ENCODE measurements around the gene HPN. TPM values are rescaled to one million over a fixed set of nuclear protein-coding genes. Genes with fewer than 3 reads are reported as not detected.

HPN gene
- total RNA-seq, 1 experiment from 2014 or later: 10.6 TPM

- Histone ChIP-seq H3K18ac (ENCODE audit: insufficient read length, low read depth, low read length) (no peak overlapping the region), H2BK12ac (ENCODE audit: insufficient read length, low read depth, low read length) (no peak overlapping the region), H3K4me1 (ENCODE audit: insufficient read depth, low read length) (no peaks in the 10 kb centered on the region), H2AFZ (ENCODE audit: low read length) (no peak overlapping the region), H2BK5ac (ENCODE audit: insufficient read length, low read length) (no peak overlapping the region), H2BK15ac (ENCODE audit: low read depth, low read length) (no peak overlapping the region), H3K27me3 (ENCODE audit: insufficient read depth, low read length) (no peaks in the 10 kb centered on the region), H4K91ac (ENCODE audit: insufficient read length, low read depth, low read length) (no peak overlapping the region), H2AK5ac (ENCODE audit: insufficient read length, low read length) (no peak overlapping the region), H4K5ac (ENCODE audit: insufficient read length, low read depth, low read length) (no peak overlapping the region), H3K56ac (ENCODE audit: insufficient read length, low read depth, low read length) (no peak overlapping the region), H3K23ac (ENCODE audit: insufficient read length, low read depth, low read length) (no peak overlapping the region), H2BK20ac (ENCODE audit: low read depth, low read length, poor library complexity, severe bottlenecking) (no peak overlapping the region), H3K9me3 (ENCODE audit: control insufficient read depth, low read depth, low read length) (no peaks in the 10 kb centered on the region), H4K20me1 (ENCODE audit: control insufficient read depth, insufficient read depth, insufficient read length) (peaks cover 7% of the 10 kb centered on the region), H3T11ph (ENCODE audit: low read length) (no peak overlapping the region), H3K23me2 (ENCODE audit: insufficient read length, low read depth, low read length, poor library complexity, severe bottlenecking) (no peaks in the 10 kb centered on the region), H3K14ac (ENCODE audit: insufficient read depth, low read length) (no peak overlapping the region), H2BK120ac (ENCODE audit: low read depth, low read length, poor library complexity, severe bottlenecking) (no peak overlapping the region), H3K79me1 (ENCODE audit: insufficient read depth, low read depth, low read length, poor library complexity, severe bottlenecking) (no peaks in the 10 kb centered on the region), H3K4me2 (ENCODE audit: insufficient read depth, insufficient read length, low read length) (no peak overlapping the region), H3K4ac (ENCODE audit: low read depth, low read length) (no peak overlapping the region), H4K8ac (replicated peaks; ENCODE audit: insufficient read length, low read depth, low read length) (no peak overlapping the region), H3K9ac (ENCODE audit: extremely low read depth, insufficient read length, low read length) (no peak overlapping the region), H3K79me2 (ENCODE audit: insufficient read depth, low read length) (no peaks in the 10 kb centered on the region), H3K27ac (ENCODE audit: insufficient read length, low read depth, low read length) (no peak overlapping the region)
- Mint-ChIP-seq H3K27me3 (ENCODE audit: low read depth) (no peaks in the 10 kb centered on the region; the same call in 1 of the 2 replicates), H3K9me3 (peaks cover 0 to 6% of the 10 kb centered on the region in 2 experiments; a peak in 3 of 5 replicates), H3K27ac (no peak overlapping the region), H3K36me3 (ENCODE audit: insufficient read depth in 1 of 3, low read depth in 3 of 3) (peaks cover 0 to 2% (median 0%) of the 10 kb centered on the region in 3 experiments; a peak in 2 of 7 replicates), H3K4me1 (peaks cover 4 to 11% of the 10 kb centered on the region in 2 experiments; a peak in 3 of 4 replicates), H3K4me3 (no peak overlapping the region)
- whole genome bisulfite sequencing (ENCODE audit: extremely low coverage, insufficient read length, low lambda C conversion rate): no CpG with 5 or more reads among the region's 6 CpGs
- DNase-seq: no peak
- TF ChIP-seq CTCF (conservative IDR thresholded peaks at IDR 0.05): no peak
Measured at GRCh38 chr19:35105047-35105410, 63.5 kb downstream of the HPN start.

All from H9 (cell line).